Activated T-cell treated with anti-CD3 and anti-CD28 coated beads, Interleukin-2, amount 50 U/mL, for 48 hours (primary cell): Measurements from ENCODE around the gene WWOX.

ENCODE experiments used
- DNase-seq, 2 experiments: peaks; one replicate each; pipeline ENCODE4 v3.0.0-alpha.2; 2020

WWOX gene

GRCh38 chr16:78788696-78789095, 689.2 kb downstream of the WWOX start:
- no peak for DNase-seq

GRCh38 chr16:78789561-78789960, 690.1 kb downstream of the WWOX start:
- DNase-seq: no peak

GRCh38 chr16:78791011-78791410, 691.6 kb downstream of the WWOX start:
- peak; percentile 42 to 51 for DNase-seq

GRCh38 chr16:78791926-78792325, 692.5 kb downstream of the WWOX start:
- no peak for DNase-seq

- no peak for DNase-seq
Measured at GRCh38 chr16:78792952-78793351, 693.5 kb downstream of the WWOX start.

- peak in 1 of 2 experiments; percentile 41 for DNase-seq
Measured at GRCh38 chr16:78794581-78795250, 695.3 kb downstream of the WWOX start.

- no peak for DNase-seq
Measured at GRCh38 chr16:78795433-78795832, 696.0 kb downstream of the WWOX start.

GRCh38 chr16:78796221-78796866, 696.9 kb downstream of the WWOX start:
- DNase-seq: peak; percentile 49 to 60

- no peak for DNase-seq
Measured at GRCh38 chr16:78799429-78799828, 700.0 kb downstream of the WWOX start.

- DNase-seq: no peak
Measured at GRCh38 chr16:78800523-78800922, 701.1 kb downstream of the WWOX start.

GRCh38 chr16:78804058-78804735, 704.7 kb downstream of the WWOX start:
- no peak for DNase-seq

GRCh38 chr16:78805556-78805955, 706.1 kb downstream of the WWOX start:
- DNase-seq: no peak

GRCh38 chr16:78811247-78811646, 711.8 kb downstream of the WWOX start:
- DNase-seq: no peak

GRCh38 chr16:78812582-78812981, 713.1 kb downstream of the WWOX start:
- DNase-seq: no peak

- DNase-seq: no peak
Measured at GRCh38 chr16:78813661-78814311, 714.3 kb downstream of the WWOX start.

- no peak for DNase-seq
Measured at GRCh38 chr16:78815713-78816112, 716.3 kb downstream of the WWOX start.

GRCh38 chr16:78816499-78817195, 717.2 kb downstream of the WWOX start:
- DNase-seq: no peak

GRCh38 chr16:78817200-78817739, 717.8 kb downstream of the WWOX start:
- no peak for DNase-seq

GRCh38 chr16:78821335-78821734, 721.9 kb downstream of the WWOX start:
- DNase-seq: no peak

- DNase-seq: no peak
Measured at GRCh38 chr16:78822509-78822908, 723.1 kb downstream of the WWOX start.

GRCh38 chr16:78823027-78823426, 723.6 kb downstream of the WWOX start:
- no peak for DNase-seq

GRCh38 chr16:78829280-78829679, 729.8 kb downstream of the WWOX start:
- no peak for DNase-seq

- no peak for DNase-seq
Measured at GRCh38 chr16:78830599-78830998, 731.1 kb downstream of the WWOX start.
